GM18505 (cell line): ENCODE data around the gene KCNJ9.
"Not testable (repeated sequence)": the region's sequence is repeated elsewhere in the genome, so short reads cannot be mapped to it uniquely, and the experiment has no call there.

Source experiments
- ATAC-seq: cut with Tn5 transposase; IDR thresholded peaks from one replicate; pipeline ENCODE4 v1.9.1; 2021; ENCODE audit not compliant: unreplicated experiment
- POLR2A ChIP-seq: IDR thresholded peaks from 4 replicates; pipeline ENCODE4 v1.6.1; 2011; ENCODE audit warnings: borderline replicate concordance; ENCODE audit not compliant: insufficient read depth, insufficient read length; ENCODE audit errors: extremely low read depth

KCNJ9 gene

GRCh38 chr1:160081261-160081936, at the start of gene KCNJ9:
Gene KCNJ9 (plus strand): TSS chr1:160081538. CDS start chr1:160084031, 2,493 bp downstream.
- no peak for TF ChIP-seq POLR2A
- no peak for ATAC-seq

GRCh38 chr1:160032165-160032820, 49.0 kb upstream of the KCNJ9 start:
- no peak for ATAC-seq
- TF ChIP-seq POLR2A, result no peak

GRCh38 chr1:160040476-160040875, 40.9 kb upstream of the KCNJ9 start:
- no peak for ATAC-seq
- TF ChIP-seq POLR2A, result no peak

- no peak for TF ChIP-seq POLR2A
- no peak for ATAC-seq
These were observed 37.8 kb upstream of the KCNJ9 start for GRCh38 chr1:160043543-160043942.

GRCh38 chr1:160045653-160046052, 35.7 kb upstream of the KCNJ9 start:
- no peak for ATAC-seq
- no peak for TF ChIP-seq POLR2A

- peak; percentile 64 for ATAC-seq
- no peak for TF ChIP-seq POLR2A
These were observed 34.7 kb upstream of the KCNJ9 start for GRCh38 chr1:160046494-160047110.

- ATAC-seq, result peak; percentile 39
- TF ChIP-seq POLR2A, result no peak
These were observed 34.0 kb upstream of the KCNJ9 start for GRCh38 chr1:160047111-160047991.

- no peak for ATAC-seq
- no peak for TF ChIP-seq POLR2A
These were observed 33.0 kb upstream of the KCNJ9 start for GRCh38 chr1:160048335-160048734.

GRCh38 chr1:160049101-160049500, 32.2 kb upstream of the KCNJ9 start:
- no peak for ATAC-seq
- TF ChIP-seq POLR2A, result no peak

- ATAC-seq, result not testable (repeated sequence)
These were observed 31.2 kb upstream of the KCNJ9 start for GRCh38 chr1:160050182-160050581.

- ATAC-seq, result no peak
- TF ChIP-seq POLR2A, result no peak
These were observed 30.7 kb upstream of the KCNJ9 start for GRCh38 chr1:160050619-160051018.

GRCh38 chr1:160052936-160053335, 28.4 kb upstream of the KCNJ9 start:
- TF ChIP-seq POLR2A, result no peak
- ATAC-seq, result no peak

GRCh38 chr1:160053548-160054365, 27.6 kb upstream of the KCNJ9 start:
- ATAC-seq, result no peak
- no peak for TF ChIP-seq POLR2A

GRCh38 chr1:160056648-160057169, 24.6 kb upstream of the KCNJ9 start:
- TF ChIP-seq POLR2A, result no peak
- no peak for ATAC-seq
